ENCODE measurements around the gene PORCN.

GRCh38 chrX:48493890-48494364, 14.9 kb upstream of the PORCN start:
- peak; percentile 12 to 59 (median 46) for TF ChIP-seq CTCF (IDR thresholded peaks at IDR 0.05)
- no peak for TF ChIP-seq POLR2A (IDR thresholded peaks at IDR 0.05)

Data from body of pancreas (tissue), 4 donors.